Measurements from ENCODE around the gene KRT6A. TPM values are rescaled to one million over a fixed set of nuclear protein-coding genes. Genes with fewer than 3 reads are reported as not detected.

The KRT6A gene
- total and polyA plus RNA-seq, 4 donors: 0.02 to 0.05 TPM; not detected in 2

- WGBS: 50% methylated on average over 1 of the region's 1 CpG
- Histone ChIP-seq H3K9me3 (ENCODE audit: control insufficient read depth in 4 of 4, low read length in 3 of 4) (peaks cover 0 to 5% (median 0%) of the 10 kb centered on the region in 4 donors), H3K36me3 (ENCODE audit: control insufficient read depth in 4 of 4, insufficient read depth in 3 of 4, low read depth in 1 of 4, low read length in 3 of 4) (no peaks in the 10 kb centered on the region), H3K4me1 (ENCODE audit: control insufficient read depth in 4 of 4, insufficient read depth in 4 of 4, low read length in 3 of 4) (no peaks in the 10 kb centered on the region), H3K27me3 (ENCODE audit: control insufficient read depth in 4 of 4, insufficient read depth in 4 of 4, low read length in 3 of 4) (peaks cover 0 to 5% (median 0%) of the 10 kb centered on the region in 4 donors), H3K4me3 (ENCODE audit: low read depth in 1 of 3, low read length in 3 of 3) (no peak overlapping the region), H3K9ac (ENCODE audit: low read depth in 1 of 2, low read length in 2 of 2) (no peak overlapping the region), H3K27ac (ENCODE audit: low read depth in 1 of 2, low read length in 2 of 2) (no peak overlapping the region)
- DNase-seq (ENCODE audit: low spot score): no peak
- no peak for TF ChIP-seq HNF4A (conservative IDR thresholded peaks at IDR 0.05)
- no peak for TF ChIP-seq TAF1 (conservative IDR thresholded peaks at IDR 0.05)
- TF ChIP-seq RXRA (IDR thresholded peaks at IDR 0.05): no peak
- TF ChIP-seq JUND (IDR thresholded peaks at IDR 0.05): no peak
Observed at GRCh38 chr12:52487211-52487610, 5.8 kb downstream of the KRT6A start.

- Histone ChIP-seq H3K27ac (ENCODE audit: low read depth in 1 of 2, low read length in 2 of 2) (no peak overlapping the region), H3K4me3 (ENCODE audit: low read depth in 1 of 3, low read length in 3 of 3) (no peak overlapping the region), H3K36me3 (ENCODE audit: control insufficient read depth in 4 of 4, insufficient read depth in 3 of 4, low read depth in 1 of 4, low read length in 3 of 4) (no peaks in the 10 kb centered on the region), H3K9ac (ENCODE audit: low read depth in 1 of 2, low read length in 2 of 2) (no peak overlapping the region), H3K9me3 (ENCODE audit: control insufficient read depth in 4 of 4, low read length in 3 of 4) (peaks cover 0 to 5% (median 0%) of the 10 kb centered on the region in 4 donors), H3K27me3 (ENCODE audit: control insufficient read depth in 4 of 4, insufficient read depth in 4 of 4, low read length in 3 of 4) (peaks cover 0 to 5% (median 0%) of the 10 kb centered on the region in 4 donors), H3K4me1 (ENCODE audit: control insufficient read depth in 4 of 4, insufficient read depth in 4 of 4, low read length in 3 of 4) (no peaks in the 10 kb centered on the region)
- DNase-seq (ENCODE audit: low spot score): no peak
- 86% methylated on average over 5 of the region's 5 CpGs for WGBS
- TF ChIP-seq RAD21 (IDR thresholded peaks at IDR 0.05): no peak
- no peak for TF ChIP-seq ATF3 (IDR thresholded peaks at IDR 0.05)
- no peak for TF ChIP-seq ZBTB33 (IDR thresholded peaks at IDR 0.05)
- no peak for TF ChIP-seq JUND (IDR thresholded peaks at IDR 0.05)
- no peak for TF ChIP-seq YY1 (IDR thresholded peaks at IDR 0.05)
- TF ChIP-seq HNF4G (IDR thresholded peaks at IDR 0.05): no peak
Observed at GRCh38 chr12:52486166-52487105, 6.6 kb downstream of the KRT6A start.

- 72% methylated on average over 3 of the region's 3 CpGs for WGBS
- Histone ChIP-seq H3K9me3 (ENCODE audit: control insufficient read depth in 4 of 4, low read length in 3 of 4) (peaks cover 0 to 5% (median 0%) of the 10 kb centered on the region in 4 donors), H3K4me1 (ENCODE audit: control insufficient read depth in 4 of 4, insufficient read depth in 4 of 4, low read length in 3 of 4) (peaks cover 0 to 1% (median 0%) of the 10 kb centered on the region in 4 donors), H3K9ac (ENCODE audit: low read depth in 1 of 2, low read length in 2 of 2) (no peak overlapping the region), H3K27me3 (ENCODE audit: control insufficient read depth in 4 of 4, insufficient read depth in 4 of 4, low read length in 3 of 4) (peaks cover 0 to 2% (median 0%) of the 10 kb centered on the region in 4 donors), H3K27ac (ENCODE audit: low read depth in 1 of 2, low read length in 2 of 2) (no peak overlapping the region), H3K36me3 (ENCODE audit: control insufficient read depth in 4 of 4, insufficient read depth in 3 of 4, low read depth in 1 of 4, low read length in 3 of 4) (no peaks in the 10 kb centered on the region), H3K4me3 (ENCODE audit: low read depth in 1 of 3, low read length in 3 of 3) (no peak overlapping the region)
- DNase-seq (ENCODE audit: low spot score): no peak
- no peak for TF ChIP-seq TAF1 (conservative IDR thresholded peaks at IDR 0.05)
- TF ChIP-seq SP1 (IDR thresholded peaks at IDR 0.05): no peak
- TF ChIP-seq ZBTB33 (IDR thresholded peaks at IDR 0.05): no peak
- no peak for TF ChIP-seq EGR1 (IDR thresholded peaks at IDR 0.05; ENCODE audit: low read depth in 2 of 2)
- no peak for TF ChIP-seq HNF4G (IDR thresholded peaks at IDR 0.05)
- no peak for TF ChIP-seq ATF3 (IDR thresholded peaks at IDR 0.05)
- TF ChIP-seq HNF4A (conservative IDR thresholded peaks at IDR 0.05): no peak
Observed at GRCh38 chr12:52480073-52480472, 13.0 kb downstream of the KRT6A start.
